Fibroblast of skin of abdomen (primary cell): ENCODE data around the gene CDCP1.
"Not testable (repeated sequence)": the region's sequence is repeated elsewhere in the genome, so short reads cannot be mapped to it uniquely, and the experiment has no call there.

ENCODE experiments used
- DNase-seq: peaks from one replicate; pipeline ENCODE4 v3.0.0-alpha.2; 2013

Gene CDCP1

GRCh38 chr3:45169125-45169904, 23.1 kb upstream of the CDCP1 start:
- no peak for DNase-seq

DNA sequence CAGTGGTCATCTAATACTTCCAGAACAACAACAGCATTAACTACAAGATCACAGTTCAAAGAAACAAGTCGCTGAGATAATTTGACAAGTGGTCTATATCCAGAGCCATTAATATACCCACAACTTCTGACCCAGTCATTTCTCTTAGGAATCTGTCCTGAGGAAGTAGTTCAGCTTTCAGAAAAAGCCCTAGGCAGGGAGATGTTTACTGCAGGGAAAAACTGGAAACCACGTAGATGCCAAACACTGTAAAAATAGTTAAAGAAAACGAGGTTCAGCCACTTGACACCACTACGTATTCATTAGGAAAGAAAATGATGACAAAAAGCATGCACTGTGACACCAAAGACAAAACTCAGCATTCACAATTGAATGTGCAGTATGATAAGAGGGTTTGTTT, 22.3 kb upstream of the CDCP1 start:
- DNase-seq = no peak

DNA sequence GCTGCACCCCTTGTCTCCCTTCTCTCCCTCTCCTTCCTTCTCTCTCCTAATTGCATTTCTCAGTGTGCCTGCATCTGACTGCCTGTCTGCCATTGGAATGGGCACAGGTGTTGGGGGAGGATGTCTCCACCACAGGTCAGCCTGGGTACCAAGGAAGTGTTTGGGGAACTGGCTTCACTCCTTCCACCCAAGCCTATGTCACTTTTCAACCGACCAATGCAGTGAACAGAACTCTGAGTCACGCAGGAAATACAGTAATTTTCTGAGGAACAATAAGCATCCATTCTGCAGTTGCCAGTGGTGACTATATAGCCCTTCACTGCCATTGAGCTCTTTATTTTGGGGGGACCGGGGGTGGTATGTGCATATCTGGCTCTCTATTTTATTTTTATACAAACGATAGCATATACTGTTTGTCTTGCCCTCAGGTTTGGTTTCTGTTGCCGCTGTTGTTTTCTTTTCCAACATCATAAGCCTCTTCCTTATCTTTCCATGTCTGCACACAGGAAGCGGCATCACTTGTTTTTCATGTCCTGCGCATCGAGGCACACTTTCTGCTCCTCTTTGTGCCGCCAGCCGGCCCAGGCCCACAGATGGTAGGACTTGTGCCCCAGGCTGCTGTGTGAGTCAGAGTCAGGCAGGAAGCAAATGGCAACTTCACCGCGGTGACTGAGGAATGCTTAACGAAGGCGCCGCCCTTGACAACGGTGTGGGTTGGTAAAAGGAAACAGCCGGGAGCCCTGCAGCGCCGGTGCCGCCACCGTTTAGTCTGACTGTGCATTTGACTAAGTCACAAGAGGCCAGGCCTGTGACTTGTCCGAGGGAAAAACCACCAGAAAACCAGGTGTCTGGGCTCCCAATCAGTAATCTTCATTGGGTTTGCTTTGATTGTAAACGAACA, 21.1 kb upstream of the CDCP1 start:
- DNase-seq = peak; percentile 85

GRCh38 chr3:45166321-45166879, 20.2 kb upstream of the CDCP1 start:
- DNase-seq = no peak

DNA sequence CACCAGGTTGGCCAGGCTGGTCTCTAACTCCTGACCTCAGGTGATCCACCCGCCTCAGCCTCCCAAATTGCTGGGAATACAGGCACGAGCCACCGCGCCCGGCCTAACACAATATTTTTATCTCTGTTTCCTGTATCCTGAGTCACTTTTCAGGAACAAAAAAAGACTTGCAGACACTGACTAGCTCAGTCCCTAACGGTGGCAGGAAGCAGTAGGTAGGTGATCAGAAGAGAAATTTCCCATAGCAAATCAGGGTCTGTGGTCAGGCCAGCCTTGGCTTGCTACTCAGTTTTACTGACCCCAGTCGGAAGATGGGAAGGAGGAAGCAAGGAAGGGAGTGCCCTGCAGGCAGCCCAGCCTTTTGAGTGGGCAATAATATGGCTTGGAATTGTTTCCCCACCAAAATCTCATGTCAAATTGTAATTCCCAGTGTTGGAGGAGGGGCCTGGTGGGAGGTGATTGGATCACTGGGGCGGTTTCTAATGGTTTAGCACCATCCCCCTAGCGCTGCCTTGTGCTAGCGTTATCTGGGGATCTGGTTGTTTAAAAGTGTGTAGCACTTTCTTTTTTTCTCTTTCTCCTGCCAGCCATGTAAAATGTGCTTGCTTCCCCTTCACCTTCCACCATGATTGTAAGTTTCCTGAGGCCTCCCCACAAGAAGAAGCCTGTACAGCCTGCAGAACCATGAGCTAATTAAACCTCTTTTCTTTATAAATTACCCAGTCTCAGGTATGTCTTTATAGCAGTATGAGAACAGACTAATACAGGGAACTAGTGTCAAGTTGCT, 19.5 kb upstream of the CDCP1 start:
- DNase-seq = no peak

DNA sequence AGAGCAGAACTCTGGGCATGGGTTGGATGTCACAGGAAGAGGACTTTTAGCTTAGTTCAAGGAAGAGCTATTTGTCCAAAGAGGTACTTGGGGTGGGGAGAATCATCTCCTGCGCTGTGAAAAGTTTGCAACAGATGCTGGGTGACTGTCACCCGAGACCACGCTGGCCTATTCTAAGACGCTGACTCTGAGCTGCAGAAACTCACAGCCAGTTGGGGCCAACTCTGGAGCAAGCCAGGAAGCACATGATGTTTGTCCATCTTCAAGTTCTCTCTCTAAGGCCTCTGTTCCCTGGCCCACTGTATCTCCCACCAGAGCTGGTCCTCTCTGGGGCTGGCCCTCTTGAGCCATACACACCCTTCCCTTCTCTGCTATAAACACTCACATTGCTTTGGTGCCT, 17.9 kb upstream of the CDCP1 start:
- no peak for DNase-seq

- no peak for DNase-seq
Observed at GRCh38 chr3:45163481-45163880, 17.3 kb upstream of the CDCP1 start.

DNA sequence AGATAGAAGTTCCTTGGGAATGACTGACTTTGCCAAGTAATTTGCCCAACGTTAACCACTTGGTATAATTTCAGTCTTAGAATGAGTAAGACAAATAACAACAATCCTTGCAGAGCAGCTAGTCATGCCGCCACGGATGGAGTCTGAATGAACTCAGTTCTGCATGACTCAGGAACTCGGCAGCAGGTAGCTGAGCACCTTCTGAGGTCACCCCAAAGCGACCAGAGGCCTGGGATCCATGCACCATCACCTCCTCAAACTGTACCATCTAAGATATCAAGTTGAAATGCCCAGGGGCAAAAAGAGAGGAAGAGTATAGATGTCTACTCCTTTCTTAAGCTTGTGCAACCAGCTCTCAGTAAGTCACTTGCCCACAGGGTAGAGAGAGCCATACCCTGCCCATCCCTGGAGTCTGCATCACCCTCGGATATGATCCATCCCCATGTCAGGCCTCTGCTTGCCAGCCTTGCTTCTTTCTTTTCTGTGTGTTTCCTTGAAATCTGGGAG, 8.5 kb upstream of the CDCP1 start:
- no peak for DNase-seq

DNA sequence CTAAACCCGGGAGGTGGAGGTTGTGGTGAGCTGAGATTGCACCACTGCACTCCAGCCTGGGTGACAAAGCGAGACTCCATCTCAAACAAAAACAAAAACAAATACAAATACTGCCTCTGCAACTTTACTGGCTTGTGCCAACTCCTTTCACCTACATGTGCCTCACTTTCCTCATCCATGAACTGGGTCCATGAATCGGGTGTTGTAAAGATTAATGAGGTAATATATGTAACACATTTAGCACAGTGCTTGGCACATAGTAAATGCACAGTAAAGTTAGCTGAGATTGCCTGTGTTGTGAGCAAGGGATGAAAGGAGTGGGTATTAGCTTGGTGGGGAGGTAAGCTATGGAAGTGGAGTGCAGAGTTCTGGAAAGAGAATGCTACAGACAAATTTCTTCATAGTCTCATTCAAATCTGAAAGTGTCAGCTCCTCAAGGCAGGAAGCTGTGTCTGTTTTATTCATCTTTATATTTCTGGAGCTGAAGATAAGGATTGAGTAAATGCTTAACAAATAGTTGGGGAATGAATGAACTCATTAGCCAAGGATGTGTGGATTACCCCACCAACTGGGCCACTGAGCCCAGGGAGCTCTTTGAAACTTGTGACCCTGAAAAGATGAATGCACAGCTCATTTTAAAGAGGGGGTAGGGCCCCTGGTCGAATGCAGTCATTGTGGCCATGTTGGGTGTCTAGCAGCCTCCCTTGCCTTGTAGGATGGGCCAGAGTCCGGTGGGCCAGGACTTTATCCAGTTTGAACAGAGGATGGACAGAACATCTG, 7.7 kb upstream of the CDCP1 start:
- peak; percentile 62 for DNase-seq

DNA sequence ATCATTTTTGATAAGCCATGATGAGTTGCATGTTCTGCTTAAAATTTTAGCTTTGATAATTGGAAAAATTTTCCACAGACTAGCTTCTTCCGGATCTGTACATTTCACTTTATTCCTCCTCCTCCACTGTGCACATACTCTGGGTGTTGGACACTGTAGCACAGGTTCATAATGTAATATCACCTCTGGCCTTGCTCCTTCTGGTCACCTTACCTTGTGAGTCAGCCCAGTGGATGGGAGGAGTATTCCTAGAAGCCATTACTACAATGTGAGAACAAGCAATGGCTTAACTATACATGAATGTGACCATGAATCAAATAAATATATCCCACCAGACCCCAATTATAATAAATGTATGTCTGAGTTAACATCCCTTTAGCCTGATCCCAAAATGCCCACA, 6.1 kb upstream of the CDCP1 start:
- no peak for DNase-seq

- no peak for DNase-seq
Observed at GRCh38 chr3:45151100-45151499, 4.9 kb upstream of the CDCP1 start.

DNA sequence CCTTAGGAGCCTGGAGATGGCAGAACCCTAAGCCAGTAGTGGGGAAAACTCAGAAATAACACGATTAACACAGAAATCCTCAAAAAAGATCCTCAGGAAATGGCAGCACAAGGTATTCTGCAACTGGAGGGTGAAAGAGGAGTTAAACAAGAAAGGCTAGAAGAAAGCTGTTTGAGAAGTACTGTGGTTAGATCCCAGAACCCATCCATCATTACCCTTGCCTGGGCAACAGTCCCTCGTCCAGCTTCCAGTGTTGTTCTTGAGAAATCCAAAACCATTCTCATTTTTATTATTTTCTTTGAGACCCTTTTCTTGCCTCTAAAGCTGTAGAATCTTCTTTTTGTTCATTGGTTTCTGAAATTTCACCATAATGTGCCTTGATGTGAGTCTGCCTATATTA, 2.7 kb upstream of the CDCP1 start:
- DNase-seq = no peak

DNA sequence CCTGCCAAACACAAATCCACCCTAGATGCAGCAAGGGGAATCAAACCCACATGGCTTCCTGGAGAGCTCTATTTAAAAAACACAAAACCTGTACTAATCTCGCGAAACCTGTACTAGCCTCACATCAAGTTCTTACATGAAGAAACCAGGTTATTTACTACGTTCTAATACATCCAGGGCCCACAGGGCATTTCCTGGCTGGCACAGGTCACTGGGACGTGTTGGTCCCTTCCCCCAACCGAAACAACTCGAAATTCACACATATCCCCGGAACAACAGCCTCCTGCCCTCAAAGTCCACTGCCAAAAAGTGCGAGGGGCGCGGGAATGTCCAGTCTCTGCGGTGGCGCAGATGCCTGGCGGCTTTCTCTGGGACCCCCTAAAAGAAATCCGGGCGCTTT, 955 bp downstream of the CDCP1 start:
- no peak for DNase-seq

DNA sequence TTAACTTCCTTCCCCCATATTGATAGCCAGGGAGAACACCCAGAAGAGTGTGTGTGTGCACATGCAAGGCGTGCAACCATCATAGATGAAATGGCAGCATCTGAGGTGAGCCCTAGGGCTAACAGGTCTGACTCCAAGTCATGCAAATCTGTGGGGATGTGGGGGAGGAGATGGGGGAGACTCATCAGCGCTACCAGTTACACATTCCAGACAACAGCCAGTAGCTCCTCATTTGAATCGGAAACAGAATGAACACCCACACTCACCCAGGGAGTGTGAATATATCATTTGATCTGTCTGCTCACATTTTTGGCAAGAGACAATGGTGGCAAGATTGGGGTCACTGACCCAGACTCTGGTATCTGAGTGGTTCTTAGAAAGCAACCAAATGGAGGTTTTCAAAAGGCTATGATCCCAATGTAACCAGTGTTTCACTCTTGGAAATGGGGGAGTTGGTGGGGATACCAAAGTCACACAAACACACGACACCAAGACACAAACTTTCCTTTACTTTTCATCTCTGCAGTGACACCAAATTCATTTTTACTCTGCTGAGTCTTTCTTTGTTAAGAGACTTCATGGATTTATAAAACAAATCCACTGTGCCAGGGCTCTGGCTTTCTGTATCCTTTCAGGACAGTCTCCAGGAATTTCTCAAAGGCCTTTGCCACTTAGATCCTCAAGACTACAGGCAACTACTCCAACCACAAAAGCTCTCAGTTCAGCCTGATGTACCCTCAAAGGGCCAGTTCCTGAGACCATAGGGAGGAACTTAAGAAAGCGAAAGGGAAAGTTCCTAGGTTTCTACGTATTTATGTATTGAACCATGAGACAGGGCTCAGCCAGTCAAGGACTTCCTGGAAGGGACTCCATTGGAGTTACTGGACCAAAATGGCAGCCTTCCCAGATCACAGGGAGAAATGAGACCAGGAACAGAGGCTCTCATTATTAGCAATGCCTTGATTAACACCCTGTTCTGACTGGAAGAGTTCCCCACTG, 2.2 kb downstream of the CDCP1 start:
- no peak for DNase-seq

GRCh38 chr3:45140770-45141155, 5.4 kb downstream of the CDCP1 start:
- not testable (repeated sequence) for DNase-seq

DNA sequence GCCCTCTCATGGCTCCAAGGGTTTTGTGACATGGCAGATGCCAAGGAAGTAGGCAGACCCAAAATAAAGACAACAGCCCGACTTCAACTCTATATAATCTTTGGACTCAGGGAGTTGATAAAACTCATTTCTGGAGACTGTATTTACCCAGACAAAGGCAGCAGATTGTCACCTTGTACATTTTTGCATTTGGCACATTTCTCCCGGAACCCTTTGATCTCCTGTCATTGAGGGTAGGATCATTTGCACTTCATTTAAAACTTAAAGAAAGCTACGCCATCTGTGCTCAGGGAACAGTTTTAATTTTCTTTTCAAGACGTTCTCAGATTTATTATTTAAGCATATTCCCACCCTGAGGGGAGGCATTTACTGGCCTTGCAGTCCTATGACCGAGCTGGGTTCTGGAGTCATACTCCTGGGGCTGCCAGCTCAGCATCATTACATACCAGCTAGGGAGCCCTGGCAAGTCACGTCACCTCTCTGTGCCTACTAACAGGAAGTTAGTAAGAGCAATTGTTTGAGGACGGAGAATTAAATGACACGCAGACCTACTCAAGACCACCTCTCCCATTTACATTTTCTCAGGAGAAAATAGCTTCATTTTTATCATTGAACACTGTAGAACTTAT, 5.9 kb downstream of the CDCP1 start:
- peak; percentile 41 for DNase-seq

GRCh38 chr3:45139372-45140140, 6.6 kb downstream of the CDCP1 start:
- DNase-seq = no peak

- peak; percentile 38 for DNase-seq
Observed at GRCh38 chr3:45137656-45138181, 8.5 kb downstream of the CDCP1 start.

- no peak for DNase-seq
Observed at GRCh38 chr3:45135959-45136358, 10.2 kb downstream of the CDCP1 start.
